ENCODE measurements around the gene NQO2.
"Not testable (repeated sequence)": the region's sequence is repeated elsewhere in the genome, so short reads cannot be mapped to it uniquely, and the experiment has no call there.

The NQO2 gene

GRCh38 chr6:3014675-3015066, 15.0 kb downstream of the NQO2 start:
- no peak for DNase-seq

GRCh38 chr6:3015144-3015543, 15.4 kb downstream of the NQO2 start:
- DNase-seq, result no peak

- DNase-seq, result no peak
Observed at GRCh38 chr6:3016473-3017280, 17.0 kb downstream of the NQO2 start.

GRCh38 chr6:3017304-3017703, 17.6 kb downstream of the NQO2 start:
- DNase-seq, result no peak

GRCh38 chr6:3019065-3019464, 19.4 kb downstream of the NQO2 start:
- no peak for DNase-seq

GRCh38 chr6:3019749-3020320, 20.1 kb downstream of the NQO2 start:
- no peak for DNase-seq

GRCh38 chr6:3020976-3021598, 21.4 kb downstream of the NQO2 start:
- DNase-seq, result not testable (repeated sequence)

- peak; percentile 74 for DNase-seq
Observed at GRCh38 chr6:3022765-3023662, 23.3 kb downstream of the NQO2 start.

- DNase-seq, result peak; percentile 98
Observed at GRCh38 chr6:3023663-3024483, 24.2 kb downstream of the NQO2 start.

- DNase-seq, result no peak
Observed at GRCh38 chr6:3026791-3027626, 27.3 kb downstream of the NQO2 start.

GRCh38 chr6:3028156-3028555, 28.5 kb downstream of the NQO2 start:
- DNase-seq, result not testable (repeated sequence)

GRCh38 chr6:3031857-3032640, 32.4 kb downstream of the NQO2 start:
- peak; percentile 90 for DNase-seq

GRCh38 chr6:3032986-3033385, 33.3 kb downstream of the NQO2 start:
- DNase-seq, result no peak

- no peak for DNase-seq
Observed at GRCh38 chr6:3033652-3034051, 34.0 kb downstream of the NQO2 start.

- no peak for DNase-seq
Observed at GRCh38 chr6:3035397-3035796, 35.7 kb downstream of the NQO2 start.

- DNase-seq, result no peak
Observed at GRCh38 chr6:3036861-3037637, 37.4 kb downstream of the NQO2 start.

- DNase-seq, result no peak
Observed at GRCh38 chr6:3037638-3038365, 38.1 kb downstream of the NQO2 start.

- peak; percentile 63 for DNase-seq
Observed at GRCh38 chr6:3039384-3039783, 39.7 kb downstream of the NQO2 start.

GRCh38 chr6:3041147-3041546, 41.5 kb downstream of the NQO2 start:
- DNase-seq, result no peak

All from DMS53 (cell line).